GM12892 (cell line): ENCODE measurements around the gene HMCN1.

ENCODE experiments used
- POLR2A ChIP-seq: IDR thresholded peaks from 2 replicates; pipeline ENCODE4 v1.6.1; 2011; ENCODE audit warnings: low read depth, low read length, control low read depth
- POLR2AphosphoS5 ChIP-seq: IDR thresholded peaks from 2 replicates; pipeline ENCODE4 v1.6.1; 2011; ENCODE audit warnings: low read depth, low read length, control low read depth
- TAF1 ChIP-seq: IDR thresholded peaks from 2 replicates; pipeline ENCODE4 v1.6.1; 2011; ENCODE audit warnings: low read depth, mild to moderate bottlenecking, control low read depth, low read length, borderline replicate concordance

GRCh38 chr1:186228749-186229148 lies 494.6 kb downstream of the HMCN1 start:
- TF ChIP-seq POLR2A (no peak), POLR2AphosphoS5 (no peak), TAF1 (no peak)
